HEK293 (cell line): ENCODE data around the gene ALOX15B.

ENCODE experiments used
- CTCF ChIP-seq: fragments of 450-650 bp; formaldehyde crosslinking; IDR thresholded peaks from 2 replicates; pipeline ENCODE4 v1.5.1; 2016; ENCODE audit warnings: missing biosample characterization, missing genetic modification characterization
- REST ChIP-seq: fragments of 450-650 bp; formaldehyde crosslinking; IDR thresholded peaks from 2 replicates; pipeline ENCODE4 v1.5.1; 2016; ENCODE audit warnings: missing biosample characterization, missing genetic modification characterization
- ZBTB11 ChIP-seq: fragments of 450-650 bp; formaldehyde crosslinking; conservative IDR thresholded peaks from 2 replicates; pipeline ENCODE4 v1.5.1; 2016; ENCODE audit warnings: low read depth, missing biosample characterization, missing genetic modification characterization
- ZNF121 ChIP-seq: fragments of 450-650 bp; formaldehyde crosslinking; IDR thresholded peaks from 2 replicates; pipeline ENCODE4 v1.5.1; 2016; ENCODE audit warnings: missing biosample characterization, missing genetic modification characterization
- ZNF404 ChIP-seq: fragments of 450-650 bp; formaldehyde crosslinking; IDR thresholded peaks from 2 replicates; pipeline ENCODE4 v1.5.1; 2017; ENCODE audit warnings: missing biosample characterization, missing genetic modification characterization
- ZNF473 ChIP-seq: fragments of 450-650 bp; formaldehyde crosslinking; IDR thresholded peaks from 2 replicates; pipeline ENCODE4 v1.5.1; 2017; ENCODE audit warnings: missing biosample characterization, missing genetic modification characterization
- ZNF580 ChIP-seq: fragments of 450-650 bp; formaldehyde crosslinking; IDR thresholded peaks from 2 replicates; pipeline ENCODE4 v1.5.1; 2016; ENCODE audit warnings: missing biosample characterization, missing genetic modification characterization
- ZNF624 ChIP-seq: fragments of 450-650 bp; formaldehyde crosslinking; IDR thresholded peaks from 2 replicates; pipeline ENCODE4 v1.5.1; 2017; ENCODE audit warnings: missing biosample characterization, missing genetic modification characterization
- ZNF660 ChIP-seq: fragments of 450-650 bp; IDR thresholded peaks from 2 replicates; pipeline ENCODE4 v1.5.1; 2018; ENCODE audit warnings: missing biosample characterization, mild to moderate bottlenecking, missing genetic modification characterization
- ZNF76 ChIP-seq: fragments of 450-650 bp; formaldehyde crosslinking; IDR thresholded peaks from 2 replicates; pipeline ENCODE4; 2016; ENCODE audit warnings: low read depth, missing biosample characterization, missing genetic modification characterization, borderline replicate concordance
- ZSCAN30 ChIP-seq: fragments of 450-650 bp; IDR thresholded peaks from 2 replicates; pipeline ENCODE4 v1.5.1; 2018; ENCODE audit warnings: missing biosample characterization, mild to moderate bottlenecking, missing genetic modification characterization, moderate library complexity
- TF ChIP-seq, protein P1 (sequence below): fragments of 450-650 bp; formaldehyde crosslinking; IDR thresholded peaks from 2 replicates; pipeline ENCODE4 v1.5.1; 2016; ENCODE audit warnings: missing biosample characterization, missing genetic modification characterization
- TF ChIP-seq, protein P2 (sequence below): fragments of 450-650 bp; formaldehyde crosslinking; IDR thresholded peaks from 2 replicates; pipeline ENCODE4 v1.5.1; 2016; ENCODE audit warnings: missing biosample characterization, missing genetic modification characterization

GRCh38 chr17:8031261-8031661 is 7.6 kb upstream of the ALOX15B start:
- no peak for TF ChIP-seq ZNF473 (tag by site-specific recombination)
- TF ChIP-seq CTCF (tag by site-specific recombination), result no peak
- TF ChIP-seq REST (tag by site-specific recombination), result no peak
- no peak for TF ChIP-seq ZNF121
- no peak for TF ChIP-seq ZNF580 (tag by site-specific recombination)
- no peak for TF ChIP-seq ZBTB11 (tag by site-specific recombination)
- TF ChIP-seq ZNF76 (tag by site-specific recombination), result no peak
- no peak for TF ChIP-seq ZNF660 (tag by site-specific recombination)
- TF ChIP-seq ZNF624, result no peak
- no peak for TF ChIP-seq ZNF404 (tag by site-specific recombination)
- TF ChIP-seq, protein P1, sequence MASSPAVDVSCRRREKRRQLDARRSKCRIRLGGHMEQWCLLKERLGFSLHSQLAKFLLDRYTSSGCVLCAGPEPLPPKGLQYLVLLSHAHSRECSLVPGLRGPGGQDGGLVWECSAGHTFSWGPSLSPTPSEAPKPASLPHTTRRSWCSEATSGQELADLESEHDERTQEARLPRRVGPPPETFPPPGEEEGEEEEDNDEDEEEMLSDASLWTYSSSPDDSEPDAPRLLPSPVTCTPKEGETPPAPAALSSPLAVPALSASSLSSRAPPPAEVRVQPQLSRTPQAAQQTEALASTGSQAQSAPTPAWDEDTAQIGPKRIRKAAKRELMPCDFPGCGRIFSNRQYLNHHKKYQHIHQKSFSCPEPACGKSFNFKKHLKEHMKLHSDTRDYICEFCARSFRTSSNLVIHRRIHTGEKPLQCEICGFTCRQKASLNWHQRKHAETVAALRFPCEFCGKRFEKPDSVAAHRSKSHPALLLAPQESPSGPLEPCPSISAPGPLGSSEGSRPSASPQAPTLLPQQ (tag by site-specific recombination), result no peak
- no peak for TF ChIP-seq ZSCAN30 (tag by site-specific recombination)
- TF ChIP-seq, protein P2, sequence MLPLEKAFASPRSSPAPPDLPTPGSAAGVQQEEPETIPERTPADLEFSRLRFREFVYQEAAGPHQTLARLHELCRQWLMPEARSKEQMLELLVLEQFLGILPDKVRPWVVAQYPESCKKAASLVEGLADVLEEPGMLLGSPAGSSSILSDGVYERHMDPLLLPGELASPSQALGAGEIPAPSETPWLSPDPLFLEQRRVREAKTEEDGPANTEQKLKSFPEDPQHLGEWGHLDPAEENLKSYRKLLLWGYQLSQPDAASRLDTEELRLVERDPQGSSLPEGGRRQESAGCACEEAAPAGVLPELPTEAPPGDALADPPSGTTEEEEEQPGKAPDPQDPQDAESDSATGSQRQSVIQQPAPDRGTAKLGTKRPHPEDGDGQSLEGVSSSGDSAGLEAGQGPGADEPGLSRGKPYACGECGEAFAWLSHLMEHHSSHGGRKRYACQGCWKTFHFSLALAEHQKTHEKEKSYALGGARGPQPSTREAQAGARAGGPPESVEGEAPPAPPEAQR (tag by site-specific recombination), result no peak
